Suprapubic skin (tissue), 4 donors: ENCODE measurements around the gene TAS2R39. TPM values are rescaled to one million over a fixed set of nuclear protein-coding genes. Genes with fewer than 3 reads are reported as not detected.

Source experiments
- DNase-seq, 2 donors: peaks; one replicate each; pipeline ENCODE4 v3.0.0-alpha.2; 2019; ENCODE audit warnings: low spot score in 2 of 2
- H3K27ac ChIP-seq: fragments of 200-600 bp; sonication (generic); one replicate; pipeline ENCODE4 v1.5.1; 2019
- H3K27me3 ChIP-seq: fragments of 200-600 bp; sonication (generic); one replicate; pipeline ENCODE4 v1.5.1; 2019
- H3K36me3 ChIP-seq: fragments of 200-600 bp; sonication (generic); one replicate; pipeline ENCODE4 v1.5.1; 2019
- H3K4me1 ChIP-seq: fragments of 200-600 bp; sonication (generic); one replicate; pipeline ENCODE4 v1.5.1; 2019
- H3K4me3 ChIP-seq: fragments of 200-600 bp; sonication (generic); one replicate; pipeline ENCODE4 v1.5.1; 2019; ENCODE audit warnings: mild to moderate bottlenecking
- H3K9me3 ChIP-seq: fragments of 200-600 bp; sonication (generic); one replicate; pipeline ENCODE4 v1.5.1; 2019
- CTCF ChIP-seq, 2 donors: fragments of 200-600 bp in 1 of 2; fragments of 450-650 bp in 1 of 2; sonication (generic) in 1 of 2; IDR thresholded peaks; one replicate each; pipeline ENCODE4 v1.5.1; 2016 to 2019; ENCODE audit warnings: antibody characterized with exemption in 2 of 2, mild to moderate bottlenecking in 1 of 2, moderate library complexity in 1 of 2
- EP300 ChIP-seq: sonication (generic); formaldehyde crosslinking; IDR thresholded peaks from one replicate; pipeline ENCODE4 v1.6.1; 2017; ENCODE audit warnings: antibody characterized with exemption
- POLR2A ChIP-seq, 2 donors: fragments of 450-650 bp; IDR thresholded peaks; one replicate each; pipeline ENCODE4 v1.6.1; 2017; ENCODE audit warnings: antibody characterized with exemption in 2 of 2, mild to moderate bottlenecking in 2 of 2, moderate library complexity in 2 of 2
- POLR2AphosphoS5 ChIP-seq, 3 donors: sonication (generic); formaldehyde crosslinking; IDR thresholded peaks; one replicate each; pipeline ENCODE4 v1.6.1; 2017; ENCODE audit warnings: antibody characterized with exemption in 3 of 3
- WGBS: methylation state at CpG from one replicate; pipeline ENCODE4 v1.1.5; 2018; 5-methylcytosine and 5-hydroxymethylcytosine counted together
- total RNA-seq, 4 donors: library from RNA; depleted of rRNA; stranded (reverse); fragments of >200 nt; gene quantifications; one replicate each; pipeline ENCODE4 v1.1.0, GENCODE V29; 2016

Gene TAS2R39
- total RNA-seq, 4 donors from 2014 or later, result not detected

GRCh38 chr7:143185551-143185950, 2.3 kb downstream of the TAS2R39 start:
- no peaks in the 10 kb centered on the region for H3K9me3 ChIP-seq
- no peaks in the 10 kb centered on the region for H3K27me3 ChIP-seq
- no peaks in the 10 kb centered on the region for H3K4me1 ChIP-seq
- 74% methylated on average over 1 of the region's 1 CpG for WGBS
- no peak overlapping the region for H3K4me3 ChIP-seq
- no peak for TF ChIP-seq EP300
- no peak for TF ChIP-seq POLR2A (IDR thresholded peaks at IDR 0.05)
- no peak for TF ChIP-seq POLR2AphosphoS5 (IDR thresholded peaks at IDR 0.05)
- TF ChIP-seq CTCF (IDR thresholded peaks at IDR 0.05), result no peak
- DNase-seq, result no peak
- H3K27ac ChIP-seq, result no peak overlapping the region
- no peaks in the 10 kb centered on the region for H3K36me3 ChIP-seq

GRCh38 chr7:143188994-143189393, 5.8 kb downstream of the TAS2R39 start:
- Histone ChIP-seq H3K27me3 (no peaks in the 10 kb centered on the region), H3K4me3 (no peak overlapping the region), H3K4me1 (no peaks in the 10 kb centered on the region), H3K36me3 (no peaks in the 10 kb centered on the region), H3K27ac (no peak overlapping the region), H3K9me3 (no peaks in the 10 kb centered on the region)
- no peak for DNase-seq
- TF ChIP-seq POLR2AphosphoS5 (IDR thresholded peaks at IDR 0.05) (no peak), POLR2A (IDR thresholded peaks at IDR 0.05) (no peak), EP300 (no peak), CTCF (IDR thresholded peaks at IDR 0.05) (no peak)
- 54% methylated on average over 6 of the region's 6 CpGs for WGBS

- H3K4me1 ChIP-seq, result no peaks in the 10 kb centered on the region
- TF ChIP-seq CTCF (IDR thresholded peaks at IDR 0.05), result no peak
- no peak for TF ChIP-seq POLR2A (IDR thresholded peaks at IDR 0.05)
- TF ChIP-seq POLR2AphosphoS5 (IDR thresholded peaks at IDR 0.05), result no peak
- TF ChIP-seq EP300, result no peak
- DNase-seq, result no peak
- H3K4me3 ChIP-seq, result no peak overlapping the region
- no peaks in the 10 kb centered on the region for H3K27me3 ChIP-seq
- no peaks in the 10 kb centered on the region for H3K36me3 ChIP-seq
- no peak overlapping the region for H3K27ac ChIP-seq
- WGBS, result 67% methylated on average over 2 of the region's 2 CpGs
- no peaks in the 10 kb centered on the region for H3K9me3 ChIP-seq
Observed at GRCh38 chr7:143193880-143194279, 10.7 kb downstream of the TAS2R39 start.

GRCh38 chr7:143199040-143199439, 15.8 kb downstream of the TAS2R39 start:
- WGBS, result 82% methylated on average over 4 of the region's 4 CpGs
- no peaks in the 10 kb centered on the region for H3K27me3 ChIP-seq
- TF ChIP-seq CTCF (IDR thresholded peaks at IDR 0.05), result no peak
- TF ChIP-seq POLR2A (IDR thresholded peaks at IDR 0.05), result no peak
- no peak for TF ChIP-seq POLR2AphosphoS5 (IDR thresholded peaks at IDR 0.05)
- TF ChIP-seq EP300, result no peak

GRCh38 chr7:143202161-143202560, 18.9 kb downstream of the TAS2R39 start:
- Histone ChIP-seq H3K4me3 (no peak overlapping the region), H3K4me1 (no peaks in the 10 kb centered on the region), H3K9me3 (no peaks in the 10 kb centered on the region), H3K27ac (no peak overlapping the region), H3K27me3 (no peaks in the 10 kb centered on the region), H3K36me3 (no peaks in the 10 kb centered on the region)
- no peak for DNase-seq
- no peak for TF ChIP-seq POLR2AphosphoS5 (IDR thresholded peaks at IDR 0.05)
- 89% methylated on average over 2 of the region's 2 CpGs for WGBS

More at GRCh38 chr7:143199040-143199439, 15.8 kb downstream of the TAS2R39 start:
- Histone ChIP-seq H3K27ac (no peak overlapping the region), H3K9me3 (no peaks in the 10 kb centered on the region), H3K4me3 (no peak overlapping the region), H3K36me3 (no peaks in the 10 kb centered on the region), H3K4me1 (no peaks in the 10 kb centered on the region)
- no peak for DNase-seq

GRCh38 chr7:143203386-143203785, 20.2 kb downstream of the TAS2R39 start:
- Histone ChIP-seq H3K9me3 (no peaks in the 10 kb centered on the region), H3K27me3 (no peaks in the 10 kb centered on the region), H3K4me1 (no peaks in the 10 kb centered on the region), H3K4me3 (no peak overlapping the region), H3K27ac (no peak overlapping the region), H3K36me3 (no peaks in the 10 kb centered on the region)
- no peak for TF ChIP-seq EP300
- no peak for DNase-seq
- WGBS, result 90% methylated on average over 3 of the region's 3 CpGs
